B cell (primary cell): ENCODE data around the gene VCAM1. TPM values are rescaled to one million over a fixed set of nuclear protein-coding genes. Genes with fewer than 3 reads are reported as not detected.

Source experiments
- ATAC-seq: fragments of 200-7000 bp; cut with Tn5 transposase; one replicate; pipeline ENCODE4 v1.10.0; 2021; ENCODE audit warnings: low read depth, mild to moderate bottlenecking, moderate number of reproducible peaks, moderate library complexity
- CTCF ChIA-PET: fragments of 350-600 bp; sonication (Branson Sonifier 250); formaldehyde crosslinking; loops from one replicate; lab custom pipeline; 2021; ENCODE audit warnings: antibody characterized with exemption, inconsistent platforms; lab: Charles Lee
- POLR2A ChIA-PET: fragments of 350-600 bp; sonication (Branson Sonifier 250); formaldehyde crosslinking; loops from one replicate; lab custom pipeline; 2021; ENCODE audit warnings: antibody characterized with exemption; lab: Charles Lee
- DNase-seq: peaks from one replicate; pipeline ENCODE4 v3.0.0; 2013
- H2AFZ ChIP-seq: 2 replicates; pipeline ENCODE4 v1.6.1; 2012; ENCODE audit warnings: mild to moderate bottlenecking, low read depth, low read length; ENCODE audit not compliant: insufficient read depth, poor library complexity, severe bottlenecking
- H3K27ac ChIP-seq, 2 donors: 1 replicate in 1 of 2; 2 replicates in 1 of 2; pipeline ENCODE4 v1.5.1; 2012 to 2013; ENCODE audit warnings: low read length in 2 of 2, mild to moderate bottlenecking in 2 of 2, moderate library complexity in 1 of 2
- H3K27me3 ChIP-seq, 4 experiments: fragments of 200-600 bp in 1 of 4; sonication (generic) in 1 of 4; replicated peaks in 1 of 4; 1 replicate in 2 of 4; 2 replicates in 2 of 4; pipeline versions ENCODE4 v1.6.1 to v1.7.0; 2013 to 2016; ENCODE audit warnings: low read length in 3 of 4, mild to moderate bottlenecking in 2 of 4, mixed read lengths in 1 of 4, moderate library complexity in 1 of 4; ENCODE audit not compliant: insufficient read depth in 4 of 4, control insufficient read depth in 3 of 4; ENCODE audit errors: control extremely low read depth in 1 of 4
- H3K36me3 ChIP-seq, 2 experiments: replicated peaks in 1 of 2; 1 replicate in 1 of 2; 2 replicates in 1 of 2; pipeline versions ENCODE4 v1.6.1 to v1.7.1; 2013; ENCODE audit warnings: low read length in 1 of 2; ENCODE audit not compliant: insufficient read depth in 2 of 2, control insufficient read depth in 1 of 2; ENCODE audit errors: control extremely low read depth in 1 of 2, extremely low read depth in 1 of 2
- H3K4me1 ChIP-seq, 2 donors: fragments of 200-600 bp in 1 of 2; sonication (generic) in 1 of 2; 1 replicate in 1 of 2; 2 replicates in 1 of 2; pipeline versions ENCODE4 v1.5.1 to v1.6.1; 2013 to 2017; ENCODE audit warnings: low read length in 2 of 2; ENCODE audit not compliant: control insufficient read depth in 2 of 2, insufficient read depth in 2 of 2
- H3K4me2 ChIP-seq: replicated peaks from 2 replicates; pipeline ENCODE3; 2012; ENCODE audit warnings: mild to moderate bottlenecking, low read depth, low read length; ENCODE audit not compliant: poor library complexity, severe bottlenecking
- H3K4me3 ChIP-seq, 5 experiments: fragments of 200-600 bp in 1 of 5; sonication (generic) in 1 of 5; 1 replicate in 3 of 5; 2 replicates in 2 of 5; pipeline versions ENCODE4 v1.5.1 to v1.7.0; 2011 to 2016; ENCODE audit warnings: low read length in 4 of 5, mild to moderate bottlenecking in 4 of 5, low read depth in 2 of 5, control low read depth in 1 of 5, moderate library complexity in 1 of 5; ENCODE audit not compliant: insufficient read depth in 1 of 5; ENCODE audit errors: control extremely low read depth in 1 of 5, extremely low read depth in 1 of 5
- H3K79me2 ChIP-seq: fragments of 200-600 bp; sonication (generic); one replicate; pipeline ENCODE4 v1.6.0; 2016; ENCODE audit warnings: low read length; ENCODE audit not compliant: control insufficient read depth, insufficient read depth
- H3K9ac ChIP-seq: fragments of 200-600 bp; sonication (generic); 2 replicates; pipeline ENCODE4 v1.6.1; 2017; ENCODE audit warnings: mild to moderate bottlenecking, low read length, moderate library complexity
- H3K9me3 ChIP-seq, 3 donors: one replicate each; pipeline versions ENCODE4 v1.6.1 to v1.7.1; 2013; ENCODE audit warnings: low read length in 2 of 3; ENCODE audit not compliant: control insufficient read depth in 2 of 3, insufficient read depth in 1 of 3; ENCODE audit errors: control extremely low read depth in 1 of 3
- H4K20me1 ChIP-seq: 2 replicates; pipeline ENCODE4 v1.6.0; 2012; ENCODE audit warnings: mild to moderate bottlenecking, low read length; ENCODE audit not compliant: insufficient read depth, control insufficient read depth, poor library complexity, severe bottlenecking
- H3K27ac Mint-ChIP-seq: one replicate; pipeline ENCODE4 v1.8.0; 2021; ENCODE audit warnings: mixed read lengths
- H3K27me3 Mint-ChIP-seq: one replicate; pipeline ENCODE4 v1.8.0; 2021; ENCODE audit warnings: mixed read lengths
- H3K4me1 Mint-ChIP-seq: one replicate; pipeline ENCODE4 v1.8.0; 2021; ENCODE audit warnings: mixed read lengths
- H3K4me3 Mint-ChIP-seq: one replicate; pipeline ENCODE4 v1.8.0; 2021; ENCODE audit warnings: mixed read lengths
- H3K9me3 Mint-ChIP-seq: one replicate; pipeline ENCODE4 v1.8.0; 2022; ENCODE audit warnings: mixed read lengths; ENCODE audit not compliant: insufficient read depth
- EZH2 ChIP-seq: IDR thresholded peaks from 2 replicates; pipeline ENCODE4 v1.6.1; 2012; ENCODE audit warnings: borderline replicate concordance, low read depth, mild to moderate bottlenecking, moderate library complexity, low read length; ENCODE audit not compliant: insufficient read depth, poor library complexity, severe bottlenecking
- WGBS: methylation state at CpG from one replicate; pipeline ENCODE4 v1.1.5; 2013; ENCODE audit warnings: missing lambda C conversion rate; ENCODE audit not compliant: insufficient coverage; 5-methylcytosine and 5-hydroxymethylcytosine counted together
- intact Hi-C: fragments of 100-400 bp; cut with micrococcal nuclease; formaldehyde crosslinking; loops from one replicate; pipeline ENCODE4 v1.10.0; 2022
- polyA plus RNA-seq: library from polyadenylated mRNA; depleted of rRNA; stranded (reverse); fragments of >200 nt; gene quantifications from 2 replicates; pipeline ENCODE4 v1.2.3, GENCODE V29; 2012
- total RNA-seq, 2 donors: library from RNA; stranded (reverse); fragments of 120-200 nt in 1 of 2; gene quantifications; 1 replicate in 1 of 2; 2 replicates in 1 of 2; pipeline versions ENCODE4 v1.2.3 to v1.2.4, GENCODE V29; 2013 to 2022
- TF ChIP-seq, protein P1 (sequence below): fragments of 200-600 bp; IDR thresholded peaks from one replicate; pipeline ENCODE4 v1.8.0; 2022; ENCODE audit warnings: antibody characterized with exemption, mild to moderate bottlenecking

The VCAM1 gene
- total and polyA plus RNA-seq, 2 donors (not counting 1 experiment from before 2014, with no cell fraction given): not detected

DNA sequence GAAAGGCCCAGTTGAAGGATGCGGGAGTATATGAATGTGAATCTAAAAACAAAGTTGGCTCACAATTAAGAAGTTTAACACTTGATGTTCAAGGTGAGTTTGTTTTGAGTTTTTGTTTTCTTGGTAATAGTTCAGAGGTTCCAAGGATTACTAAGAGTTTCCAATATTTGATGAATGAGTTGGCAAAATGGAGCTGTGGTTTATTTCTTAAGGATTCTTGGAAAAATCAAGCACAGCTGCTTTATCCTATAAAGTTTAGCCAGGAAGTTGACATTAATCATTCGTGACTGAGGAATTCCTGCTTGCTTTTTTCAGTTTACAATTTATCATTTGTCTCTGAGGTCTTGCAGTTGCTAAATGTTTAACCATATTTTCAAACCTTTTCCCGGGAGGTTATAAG is 15.1 kb downstream of the VCAM1 start:
- Histone ChIP-seq H3K4me3 (no peak overlapping the region), H3K4me2 (no peak overlapping the region), H3K9ac (no peak overlapping the region), H3K79me2 (no peaks in the 10 kb centered on the region), H4K20me1 (no peaks in the 10 kb centered on the region), H3K36me3 (no peaks in the 10 kb centered on the region), H3K27me3 (no peaks in the 10 kb centered on the region), H3K9me3 (no peaks in the 10 kb centered on the region), H2AFZ (no peak overlapping the region), H3K4me1 (no peaks in the 10 kb centered on the region), H3K27ac (no peak overlapping the region)
- POLR2A ChIA-PET: no interaction called here
- whole genome bisulfite sequencing: 100% methylated on average over 1 of the region's 3 CpGs
- Mint-ChIP-seq H3K4me3 (no peak overlapping the region), H3K9me3 (no peaks in the 10 kb centered on the region), H3K27me3 (peaks cover 1% of the 10 kb centered on the region), H3K27ac (no peak overlapping the region), H3K4me1 (no peaks in the 10 kb centered on the region)
- ATAC-seq (no peak), DNase-seq (no peak)
- intact Hi-C loops: no loop called here
- TF ChIP-seq, protein P1, sequence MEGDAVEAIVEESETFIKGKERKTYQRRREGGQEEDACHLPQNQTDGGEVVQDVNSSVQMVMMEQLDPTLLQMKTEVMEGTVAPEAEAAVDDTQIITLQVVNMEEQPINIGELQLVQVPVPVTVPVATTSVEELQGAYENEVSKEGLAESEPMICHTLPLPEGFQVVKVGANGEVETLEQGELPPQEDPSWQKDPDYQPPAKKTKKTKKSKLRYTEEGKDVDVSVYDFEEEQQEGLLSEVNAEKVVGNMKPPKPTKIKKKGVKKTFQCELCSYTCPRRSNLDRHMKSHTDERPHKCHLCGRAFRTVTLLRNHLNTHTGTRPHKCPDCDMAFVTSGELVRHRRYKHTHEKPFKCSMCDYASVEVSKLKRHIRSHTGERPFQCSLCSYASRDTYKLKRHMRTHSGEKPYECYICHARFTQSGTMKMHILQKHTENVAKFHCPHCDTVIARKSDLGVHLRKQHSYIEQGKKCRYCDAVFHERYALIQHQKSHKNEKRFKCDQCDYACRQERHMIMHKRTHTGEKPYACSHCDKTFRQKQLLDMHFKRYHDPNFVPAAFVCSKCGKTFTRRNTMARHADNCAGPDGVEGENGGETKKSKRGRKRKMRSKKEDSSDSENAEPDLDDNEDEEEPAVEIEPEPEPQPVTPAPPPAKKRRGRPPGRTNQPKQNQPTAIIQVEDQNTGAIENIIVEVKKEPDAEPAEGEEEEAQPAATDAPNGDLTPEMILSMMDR: no peak
- no peak for TF ChIP-seq EZH2
- CTCF ChIA-PET: no interaction called here

DNA sequence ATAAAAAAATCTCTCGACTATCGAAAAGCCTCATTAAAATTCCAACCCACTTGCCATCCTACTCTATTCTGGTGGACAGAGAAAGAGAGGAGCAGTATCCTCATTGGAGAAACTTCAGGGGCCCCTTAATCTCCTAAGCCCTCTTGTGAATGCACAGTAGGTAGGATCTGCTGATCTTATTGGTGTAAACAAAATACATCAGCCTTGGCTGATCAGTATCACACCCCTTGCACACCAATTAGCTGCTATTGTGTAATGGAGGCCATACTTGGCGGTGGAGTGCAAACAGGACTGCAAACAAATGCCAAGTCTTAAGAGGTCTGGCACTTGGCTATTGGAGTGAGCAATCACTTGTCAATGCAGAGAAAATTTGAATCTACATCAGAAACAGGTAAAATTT is 15.7 kb downstream of the VCAM1 start:
- no peak overlapping the region for H2AFZ ChIP-seq
- TF ChIP-seq EZH2: no peak
- TF ChIP-seq, protein P1: no peak
- no peak overlapping the region for H3K4me3 ChIP-seq
- no peaks in the 10 kb centered on the region for H3K9me3 ChIP-seq
- H3K27me3 ChIP-seq: no peaks in the 10 kb centered on the region
- H3K79me2 ChIP-seq: no peaks in the 10 kb centered on the region
- H3K36me3 ChIP-seq: no peaks in the 10 kb centered on the region
- Mint-ChIP-seq H3K4me3 (no peak overlapping the region), H3K4me1 (no peaks in the 10 kb centered on the region), H3K9me3 (no peaks in the 10 kb centered on the region), H3K27ac (no peak overlapping the region), H3K27me3 (no peaks in the 10 kb centered on the region)
- intact Hi-C loops: no loop called here
- ChIA-PET CTCF (no interaction called here), POLR2A (no interaction called here)
- H3K9ac ChIP-seq: no peak overlapping the region
- H3K27ac ChIP-seq: no peak overlapping the region
- no peak overlapping the region for H3K4me2 ChIP-seq
- WGBS: no CpG with 5 or more reads among the region's 3 CpGs
- no peaks in the 10 kb centered on the region for H3K4me1 ChIP-seq
- no peak for DNase-seq
- ATAC-seq: no peak
- no peaks in the 10 kb centered on the region for H4K20me1 ChIP-seq
